WTC11 (cell line): ENCODE data around the gene ADGRV1. TPM values are rescaled to one million over a fixed set of nuclear protein-coding genes. Genes with fewer than 3 reads are reported as not detected.

Source experiments
- ATAC-seq: fragments of 200-7000 bp; cut with Tn5 transposase; 2 replicates; pipeline ENCODE4 v1.10.0; 2021; ENCODE audit warnings: mild to moderate bottlenecking, moderate library complexity
- CTCF ChIA-PET: fragments of 300-600 bp; sonication (Branson Sonifier 250); formaldehyde crosslinking; loops from one replicate; lab custom pipeline; 2021; ENCODE audit warnings: antibody characterized with exemption; lab: Charles Lee
- POLR2A ChIA-PET: fragments of 350-600 bp; sonication (Branson Sonifier 250); formaldehyde crosslinking; loops from one replicate; lab custom pipeline; 2021; ENCODE audit warnings: antibody characterized with exemption; lab: Charles Lee
- DNase-seq: peaks from one replicate; pipeline ENCODE4 v3.0.0; 2021; ENCODE audit warnings: low spot score
- H3K27ac Mint-ChIP-seq: 2 replicates; pipeline ENCODE4 v1.8.0; 2021; ENCODE audit warnings: mixed read lengths
- H3K27me3 Mint-ChIP-seq: 2 replicates; pipeline ENCODE4 v1.8.0; 2021; ENCODE audit warnings: low read depth, mild to moderate bottlenecking, moderate library complexity, mixed read lengths
- H3K36me3 Mint-ChIP-seq: 2 replicates; pipeline ENCODE4 v1.8.0; 2021; ENCODE audit warnings: mixed read lengths
- H3K4me1 Mint-ChIP-seq: 2 replicates; pipeline ENCODE4 v1.8.0; 2022; ENCODE audit warnings: mixed read lengths
- H3K4me3 Mint-ChIP-seq: 2 replicates; pipeline ENCODE4 v1.8.0; 2021; ENCODE audit warnings: mild to moderate bottlenecking, moderate library complexity, mixed read lengths
- H3K9me3 Mint-ChIP-seq: 2 replicates; pipeline ENCODE4 v1.8.0; 2021; ENCODE audit warnings: mixed read lengths
- ATF3 ChIP-seq: sonication (generic); formaldehyde crosslinking; conservative IDR thresholded peaks from 2 replicates; pipeline ENCODE4 v1.8.1; 2022; ENCODE audit warnings: mild to moderate bottlenecking, missing genetic modification reagents
- CREB1 ChIP-seq: sonication (generic); formaldehyde crosslinking; IDR thresholded peaks from 2 replicates; pipeline ENCODE4 v1.8.0; 2023; ENCODE audit warnings: mild to moderate bottlenecking, missing genetic modification reagents
- CREM ChIP-seq: sonication (generic); formaldehyde crosslinking; IDR thresholded peaks from 2 replicates; pipeline ENCODE4 v1.8.1; 2022; ENCODE audit warnings: mild to moderate bottlenecking, missing genetic modification reagents, moderate library complexity
- E2F1 ChIP-seq: sonication (generic); formaldehyde crosslinking; IDR thresholded peaks from 2 replicates; pipeline ENCODE4 v1.8.0; 2022; ENCODE audit warnings: mild to moderate bottlenecking, missing genetic modification reagents
- GRHL2 ChIP-seq: fragments of 250-450 bp; sonication (Bioruptor Pico); IDR thresholded peaks from 2 replicates; pipeline ENCODE4 v1.8.0; 2022; ENCODE audit warnings: mild to moderate bottlenecking, moderate library complexity; ENCODE audit not compliant: insufficient replicate concordance, severe bottlenecking
- HMGXB4 ChIP-seq: sonication (generic); formaldehyde crosslinking; IDR thresholded peaks from 2 replicates; pipeline ENCODE4 v1.8.1; 2023; ENCODE audit warnings: mild to moderate bottlenecking, moderate library complexity, missing genetic modification reagents
- JAZF1 ChIP-seq: fragments of 250-450 bp; sonication (Bioruptor Pico); IDR thresholded peaks from 2 replicates; pipeline ENCODE4 v1.9.0; 2021; ENCODE audit warnings: moderate library complexity, mild to moderate bottlenecking, inconsistent platforms
- MLX ChIP-seq: sonication (generic); formaldehyde crosslinking; IDR thresholded peaks from 2 replicates; pipeline ENCODE4 v1.8.1; 2023; ENCODE audit warnings: mild to moderate bottlenecking, missing genetic modification reagents, moderate library complexity
- NFATC4 ChIP-seq: fragments of 250-450 bp; sonication (Bioruptor Pico); IDR thresholded peaks from 2 replicates; pipeline ENCODE4 v1.9.0; 2021; ENCODE audit warnings: mild to moderate bottlenecking
- OVOL2 ChIP-seq: fragments of 250-450 bp; sonication (Bioruptor Pico); IDR thresholded peaks from 2 replicates; pipeline ENCODE4 v1.9.0; 2021; ENCODE audit warnings: mild to moderate bottlenecking, borderline replicate concordance
- PRDM15 ChIP-seq: sonication (generic); formaldehyde crosslinking; IDR thresholded peaks from 2 replicates; pipeline ENCODE4 v1.8.0; 2022; ENCODE audit warnings: missing genetic modification reagents
- ZMAT4 ChIP-seq: fragments of 250-450 bp; sonication (Bioruptor Pico); IDR thresholded peaks from 2 replicates; pipeline ENCODE4 v1.9.0; 2021; ENCODE audit warnings: mild to moderate bottlenecking
- ZNF219 ChIP-seq: sonication (generic); formaldehyde crosslinking; IDR thresholded peaks from 2 replicates; pipeline ENCODE4 v1.8.0; 2023; ENCODE audit warnings: missing genetic modification reagents, mild to moderate bottlenecking, borderline replicate concordance
- ZNF317 ChIP-seq: sonication (generic); formaldehyde crosslinking; IDR thresholded peaks from 2 replicates; pipeline ENCODE4 v1.8.1; 2023; ENCODE audit warnings: low read depth, mild to moderate bottlenecking, moderate library complexity, missing genetic modification reagents, borderline replicate concordance
- ZNF532 ChIP-seq: fragments of 250-450 bp; sonication (Bioruptor Pico); IDR thresholded peaks from 2 replicates; pipeline ENCODE4 v1.9.0; 2021; ENCODE audit warnings: mild to moderate bottlenecking, borderline replicate concordance
- total RNA-seq: library from RNA; stranded (reverse); gene quantifications from 3 replicates; pipeline ENCODE4 v1.2.3, GENCODE V29; 2021

The ADGRV1 gene
- total RNA-seq, 1 experiment from 2014 or later, result 74.5 TPM

GRCh38 chr5:91150636-91151035, 592.0 kb downstream of the ADGRV1 start (continued):
- TF ChIP-seq PRDM15 (CRISPR knock-in tag) (no peak), CREB1 (CRISPR knock-in tag) (no peak), E2F1 (CRISPR knock-in tag) (no peak), JAZF1 (CRISPR knock-in tag) (no peak), GRHL2 (no peak), HMGXB4 (CRISPR knock-in tag) (no peak), OVOL2 (CRISPR knock-in tag) (no peak), ZNF317 (CRISPR knock-in tag) (no peak)

- no peak overlapping the region for H3K27ac Mint-ChIP-seq
- peaks cover 19% of the 10 kb centered on the region for H3K9me3 Mint-ChIP-seq
- no peaks in the 10 kb centered on the region; the same call in 1 of the 2 replicates for H3K27me3 Mint-ChIP-seq
- TF ChIP-seq ZNF219 (no peak), ZNF532 (CRISPR knock-in tag) (no peak), NFATC4 (no peak), ZMAT4 (CRISPR knock-in tag) (no peak), CREM (CRISPR knock-in tag) (no peak), MLX (no peak), ATF3 (no peak)
- peaks cover 24% of the 10 kb centered on the region for H3K4me1 Mint-ChIP-seq
- H3K4me3 Mint-ChIP-seq, result no peak overlapping the region
- CTCF ChIA-PET, result no interaction called here
- DNase-seq, result no peak
- ATAC-seq, result peak; percentile 55
- POLR2A ChIA-PET, result no interaction called here
- H3K36me3 Mint-ChIP-seq, result peaks cover 27% of the 10 kb centered on the region
Observed at GRCh38 chr5:91151947-91152346, 593.4 kb downstream of the ADGRV1 start.
